Measurements from ENCODE around the gene MACIR. TPM values are rescaled to one million over a fixed set of nuclear protein-coding genes. Genes with fewer than 3 reads are reported as not detected.

MACIR gene
- total RNA-seq, 3 donors from 2014 or later = 30.3 to 72.5 (median 67.9) TPM

DNA sequence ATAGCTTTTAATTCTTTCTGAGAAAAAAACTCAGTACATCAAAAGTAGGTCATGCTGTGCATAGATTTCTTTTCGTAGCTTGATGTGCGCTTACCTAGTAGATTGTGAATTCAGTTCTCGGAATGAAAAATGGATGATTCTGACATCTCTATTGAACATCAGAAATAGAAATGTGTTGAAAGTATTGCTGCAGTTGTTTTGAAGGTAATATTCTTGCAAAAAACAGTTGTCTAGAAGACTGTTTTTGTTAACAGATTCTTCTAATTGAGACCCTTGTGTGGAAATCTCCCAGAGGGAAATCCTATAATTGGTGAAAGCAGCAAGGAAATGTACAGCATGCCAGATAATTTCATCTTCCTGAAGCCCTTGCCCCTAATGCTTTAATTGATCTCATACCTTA, 54.5 kb downstream of the MACIR start:
- H3K36me3 ChIP-seq (ENCODE audit: low read depth) = no peaks in the 10 kb centered on the region
- ATAC-seq (no peak), DNase-seq (no peak)
- H3K4me1 ChIP-seq (ENCODE audit: low read depth) = no peaks in the 10 kb centered on the region
- TF ChIP-seq CTCF (IDR thresholded peaks at IDR 0.05) = no peak
- intact Hi-C loops (cut with DNase I, micrococcal nuclease) = no loop called here
- no peak overlapping the region for H3K4me3 ChIP-seq
- H3K9me3 ChIP-seq = no peaks in the 10 kb centered on the region

GRCh38 chr5:103315455-103315854, 56.9 kb downstream of the MACIR start:
- Histone ChIP-seq H3K9me3 (no peaks in the 10 kb centered on the region), H3K36me3 (ENCODE audit: low read depth) (no peaks in the 10 kb centered on the region), H3K4me3 (no peak overlapping the region), H3K4me1 (ENCODE audit: low read depth) (no peaks in the 10 kb centered on the region)
- no peak for ATAC-seq
- DNase-seq = no peak
- TF ChIP-seq CTCF (IDR thresholded peaks at IDR 0.05) = no peak
- intact Hi-C loops (cut with DNase I, micrococcal nuclease) = no loop called here

DNA sequence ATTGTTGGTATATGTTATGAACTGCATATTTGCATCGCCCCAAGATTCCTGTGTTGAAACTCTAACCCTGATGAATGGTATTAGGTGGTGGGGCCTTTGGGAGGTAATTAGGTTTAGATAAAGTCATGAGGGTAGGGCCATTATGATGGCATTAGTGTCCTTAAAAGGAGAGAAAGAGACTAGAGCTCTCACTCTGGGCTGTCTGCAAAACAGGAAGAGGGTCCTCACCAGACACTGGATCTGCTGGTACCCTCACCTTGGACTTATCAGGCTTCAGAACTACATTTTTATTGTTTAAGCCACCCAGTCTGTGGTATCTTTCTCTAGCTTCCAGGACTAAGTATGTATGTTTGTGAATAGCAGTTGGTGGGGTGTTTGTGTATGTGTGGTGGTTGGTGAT, 68.9 kb downstream of the MACIR start:
- intact Hi-C loops (cut with DNase I, micrococcal nuclease) = no loop called here
- no peak for TF ChIP-seq CTCF (IDR thresholded peaks at IDR 0.05)

GRCh38 chr5:103327893-103328292, 69.3 kb downstream of the MACIR start:
- intact Hi-C loops (cut with DNase I, micrococcal nuclease) = no loop called here
- no peak for TF ChIP-seq CTCF (IDR thresholded peaks at IDR 0.05)
- H3K36me3 ChIP-seq (ENCODE audit: low read depth) = no peaks in the 10 kb centered on the region
- peak; percentile 40 for ATAC-seq
- no peaks in the 10 kb centered on the region for H3K9me3 ChIP-seq
- H3K4me1 ChIP-seq (ENCODE audit: low read depth) = no peaks in the 10 kb centered on the region
- DNase-seq = no peak
- no peak overlapping the region for H3K4me3 ChIP-seq

More for the DNA sequence above, 68.9 kb downstream of the MACIR start:
- DNase-seq (no peak), ATAC-seq (no peak)
- H3K9me3 ChIP-seq = no peaks in the 10 kb centered on the region
- no peaks in the 10 kb centered on the region for H3K4me1 ChIP-seq (ENCODE audit: low read depth)
- H3K36me3 ChIP-seq (ENCODE audit: low read depth) = no peaks in the 10 kb centered on the region
- H3K4me3 ChIP-seq = no peak overlapping the region

Other genes starting within 250 kb of the MACIR start
- gene GIN1, start 138.6 kb upstream of the MACIR start, total RNA-seq = 1 to 10 TPM; 6.7 to 9.1 (median 6.9) TPM
- 10 to 100 TPM; 59.0 to 90.6 (median 77.6) TPM for gene PPIP5K2, start 138.5 kb upstream of the MACIR start, total RNA-seq